Measurements from ENCODE around the gene ERBB4. TPM values are rescaled to one million over a fixed set of nuclear protein-coding genes. Genes with fewer than 3 reads are reported as not detected.
"Not testable (repeated sequence)": the region's sequence is repeated elsewhere in the genome, so short reads cannot be mapped to it uniquely, and the experiment has no call there.

ERBB4 gene
- total and polyA plus RNA-seq, 2 of the 8 experiments (the other 6 are each of a cell fraction or from before 2014, with no cell fraction given), result 0.34 to 1.3 TPM

GRCh38 chr2:212193056-212193455 lies 345.5 kb downstream of the ERBB4 start (continued):
- TF ChIP-seq RFX5 (IDR thresholded peaks at IDR 0.05; ENCODE audit: borderline replicate concordance, low read depth, low read length) (no peak), EP300 (IDR thresholded peaks at IDR 0.05; ENCODE audit: borderline replicate concordance in 1 of 2, low read depth in 2 of 2, low read length in 2 of 2) (no peak), POLR2A (IDR thresholded peaks at IDR 0.05; ENCODE audit: control extremely low read depth in 1 of 2, low read depth in 2 of 2, low read length in 2 of 2) (no peak), CBX5 (IDR thresholded peaks at IDR 0.05; ENCODE audit: low read depth, low read length) (no peak), GTF2F1 (IDR thresholded peaks at IDR 0.05; ENCODE audit: borderline replicate concordance, low read depth, low read length) (no peak), CTCF (IDR thresholded peaks at IDR 0.05; ENCODE audit: control extremely low read depth in 1 of 3, insufficient read depth in 1 of 3, low read depth in 1 of 3, low read length in 3 of 3) (no peak), KDM4A (IDR thresholded peaks at IDR 0.05; ENCODE audit: low read depth, low read length, severe bottlenecking) (no peak)

GRCh38 chr2:212191438-212191837 lies 347.2 kb downstream of the ERBB4 start:
- H3K27ac ChIP-seq (ENCODE audit: low read depth, low read length); CTCF ChIA-PET (ENCODE audit: partially characterized antibody); H4K8ac ChIP-seq (ENCODE audit: extremely low read depth, insufficient read depth, low read length); DNase-seq (ENCODE audit: low read depth in 1 of 2, low spot score in 2 of 2); H4K91ac ChIP-seq (replicated peaks; ENCODE audit: insufficient read length, low read length); H3K4me3 ChIP-seq (ENCODE audit: extremely low read depth in 1 of 4, insufficient read depth in 2 of 4, low read depth in 3 of 4, low read length in 4 of 4); H2BK15ac ChIP-seq (ENCODE audit: low read length); H2AK5ac ChIP-seq (ENCODE audit: low read depth, low read length); H3K18ac ChIP-seq (ENCODE audit: extremely low read depth, low read length); H3K9ac ChIP-seq (replicated peaks in 1 of 4; ENCODE audit: extremely low read depth in 1 of 4, low read depth in 3 of 4, low read length in 3 of 4); H3K4me1 ChIP-seq (replicated peaks in 1 of 4; ENCODE audit: control insufficient read depth in 3 of 4, insufficient read depth in 4 of 4, low read length in 3 of 4); FAIRE-seq; H3K23ac ChIP-seq (ENCODE audit: insufficient read length); H3K56ac ChIP-seq (replicated peaks; ENCODE audit: insufficient read length, low read depth, low read length); H4K5ac ChIP-seq (ENCODE audit: insufficient read length, low read depth, low read length); H3K23me2 ChIP-seq (ENCODE audit: low read depth, low read length); H3K4ac ChIP-seq (replicated peaks; ENCODE audit: insufficient read length, low read depth, low read length); H3K79me1 ChIP-seq (ENCODE audit: low read depth, low read length); H3K9me3 ChIP-seq (ENCODE audit: insufficient read depth in 2 of 2, low read depth in 1 of 2, low read length in 1 of 2); H3K14ac ChIP-seq (ENCODE audit: insufficient read length); H2BK20ac ChIP-seq (ENCODE audit: low read length); H3K79me2 ChIP-seq (ENCODE audit: control insufficient read depth in 1 of 2, insufficient read depth in 2 of 2, low read length in 2 of 2); H3K36me3 ChIP-seq (ENCODE audit: control insufficient read depth in 2 of 4, insufficient read depth in 4 of 4, low read length in 3 of 4); H2BK5ac ChIP-seq (ENCODE audit: low read depth, low read length); H2BK120ac ChIP-seq (replicated peaks; ENCODE audit: low read depth, low read length); H3K27me3 ChIP-seq (replicated peaks in 1 of 4; ENCODE audit: control insufficient read depth in 3 of 4, extremely low read depth in 1 of 4, insufficient read depth in 3 of 4, low read length in 3 of 4); H2BK12ac ChIP-seq (ENCODE audit: low read depth, low read length); POLR2A ChIA-PET (ENCODE audit: partially characterized antibody); H4K20me1 ChIP-seq (replicated peaks in 1 of 2; ENCODE audit: control insufficient read depth in 1 of 2, insufficient read depth in 2 of 2, low read length in 2 of 2); H3K4me2 ChIP-seq (ENCODE audit: insufficient read depth in 1 of 2, low read depth in 2 of 2, low read length in 2 of 2); H2AFZ ChIP-seq (ENCODE audit: low read length): not testable (repeated sequence)
- WGBS, 2 experiments (ENCODE audit: extremely low coverage in 1 of 2, insufficient coverage in 1 of 2, insufficient read length in 1 of 2, insufficient replicate concordance in 2 of 2, low coverage in 1 of 2, low lambda C conversion rate in 2 of 2, missing lambda C conversion rate in 1 of 2), result 79% methylated on average over 8 of the region's 8 CpGs; no CpG with 5 or more reads in 1 of the 2 experiments
